GM21723 (cell line): ENCODE data around the gene AKAP4.
A peak's percentile ranks its signal among the peaks of the same experiment; 100 is the strongest.

ENCODE experiments used
- ATAC-seq: cut with Tn5 transposase; IDR thresholded peaks from one replicate; pipeline ENCODE4 v1.9.1; 2021; ENCODE audit warnings: mild to moderate bottlenecking, moderate library complexity; ENCODE audit not compliant: unreplicated experiment

AKAP4 gene, protein sequence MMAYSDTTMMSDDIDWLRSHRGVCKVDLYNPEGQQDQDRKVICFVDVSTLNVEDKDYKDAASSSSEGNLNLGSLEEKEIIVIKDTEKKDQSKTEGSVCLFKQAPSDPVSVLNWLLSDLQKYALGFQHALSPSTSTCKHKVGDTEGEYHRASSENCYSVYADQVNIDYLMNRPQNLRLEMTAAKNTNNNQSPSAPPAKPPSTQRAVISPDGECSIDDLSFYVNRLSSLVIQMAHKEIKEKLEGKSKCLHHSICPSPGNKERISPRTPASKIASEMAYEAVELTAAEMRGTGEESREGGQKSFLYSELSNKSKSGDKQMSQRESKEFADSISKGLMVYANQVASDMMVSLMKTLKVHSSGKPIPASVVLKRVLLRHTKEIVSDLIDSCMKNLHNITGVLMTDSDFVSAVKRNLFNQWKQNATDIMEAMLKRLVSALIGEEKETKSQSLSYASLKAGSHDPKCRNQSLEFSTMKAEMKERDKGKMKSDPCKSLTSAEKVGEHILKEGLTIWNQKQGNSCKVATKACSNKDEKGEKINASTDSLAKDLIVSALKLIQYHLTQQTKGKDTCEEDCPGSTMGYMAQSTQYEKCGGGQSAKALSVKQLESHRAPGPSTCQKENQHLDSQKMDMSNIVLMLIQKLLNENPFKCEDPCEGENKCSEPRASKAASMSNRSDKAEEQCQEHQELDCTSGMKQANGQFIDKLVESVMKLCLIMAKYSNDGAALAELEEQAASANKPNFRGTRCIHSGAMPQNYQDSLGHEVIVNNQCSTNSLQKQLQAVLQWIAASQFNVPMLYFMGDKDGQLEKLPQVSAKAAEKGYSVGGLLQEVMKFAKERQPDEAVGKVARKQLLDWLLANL

DNA sequence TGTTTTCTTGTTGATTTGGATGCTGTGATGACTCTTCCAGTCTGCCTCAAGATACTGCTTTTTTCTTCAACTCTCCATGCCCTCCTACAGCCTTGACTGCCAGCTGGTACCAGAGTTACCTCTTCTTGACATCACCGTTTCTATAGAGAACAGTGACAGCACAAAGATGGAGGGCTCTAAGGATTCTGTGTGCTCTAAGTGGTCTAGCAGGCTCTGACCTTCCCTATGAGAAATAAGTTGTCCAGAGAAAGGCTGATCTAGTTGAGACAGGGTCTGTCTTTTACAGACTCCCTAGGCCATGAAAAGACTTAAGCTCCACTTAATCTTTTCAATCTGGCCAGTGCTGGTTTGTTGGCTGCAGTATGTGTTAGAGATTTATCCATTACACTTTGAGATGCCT lies at the start of gene AKAP4:
Gene AKAP4, minus strand, starts transcription at position 101 of the 400 bp plus-strand sequence. CDS start 118 bp downstream, outside the sequence.
- no peak for ATAC-seq

DNA sequence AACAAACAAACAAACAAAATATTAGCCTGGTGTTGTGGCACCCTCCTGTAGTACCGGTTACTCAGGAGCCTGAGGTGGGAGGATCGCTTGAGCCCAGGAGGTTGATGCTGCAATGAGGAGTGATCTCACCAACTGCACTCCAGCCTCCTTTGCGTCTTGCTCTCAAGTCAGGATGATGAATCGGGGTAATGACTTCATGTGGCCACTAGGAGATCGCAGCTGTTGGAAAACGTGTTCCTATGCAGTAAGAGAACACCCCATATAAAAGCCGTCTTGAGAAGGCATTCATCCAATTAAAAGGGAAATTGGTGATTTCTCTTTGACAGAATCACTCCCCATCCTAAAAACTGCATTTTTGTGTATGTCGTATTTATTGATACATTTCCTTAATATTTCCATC lies 10.7 kb upstream of the AKAP4 start:
- no peak for ATAC-seq

DNA sequence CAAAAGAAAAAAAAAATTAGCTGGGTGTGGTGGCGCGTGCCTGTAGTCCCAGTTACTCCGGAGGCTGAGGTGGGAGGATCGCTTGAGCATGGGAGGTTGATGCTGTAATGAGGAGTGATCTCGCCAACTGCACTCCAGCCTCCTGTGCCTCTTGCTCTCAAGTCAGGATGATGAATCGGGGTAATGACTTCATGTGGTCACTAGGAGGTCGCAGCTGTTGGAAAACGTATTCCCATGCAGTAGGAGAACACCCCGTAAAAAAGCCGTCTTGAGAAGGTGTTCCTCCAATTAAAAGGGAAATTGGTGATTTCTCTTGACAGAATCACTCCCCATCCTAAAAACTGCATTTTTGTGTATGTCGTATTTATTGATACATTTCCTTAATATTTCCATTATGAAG lies 5.9 kb upstream of the AKAP4 start:
- ATAC-seq, result no peak

DNA sequence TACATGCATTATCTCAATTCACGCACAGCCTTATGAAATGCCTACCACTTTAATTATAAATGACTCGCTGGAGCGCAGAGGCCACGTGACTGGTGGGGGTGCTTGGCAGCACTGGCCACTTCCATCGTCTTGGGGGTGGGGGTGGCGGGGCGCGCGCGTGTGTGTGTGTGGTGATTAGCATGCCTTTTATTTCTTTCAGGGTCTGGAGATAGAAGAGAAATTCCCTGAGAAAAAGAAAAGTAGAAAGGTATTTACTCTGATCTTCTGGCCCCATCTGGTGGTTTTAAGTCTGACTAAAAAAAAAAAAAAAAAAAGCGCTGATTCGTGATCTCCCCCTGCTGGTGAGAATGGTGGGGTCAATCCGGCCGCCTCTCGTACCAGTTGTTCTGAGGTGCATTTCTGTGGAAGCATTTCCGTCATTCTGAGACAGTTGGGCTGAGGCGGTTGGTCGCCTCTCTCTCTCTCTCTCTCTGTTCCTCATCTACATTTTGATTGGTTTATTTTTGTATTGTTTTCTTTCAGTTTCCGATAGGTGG lies 3.6 kb upstream of the AKAP4 start, which contains the start of gene CCNB3:
Gene CCNB3, plus strand, starts transcription at position 402 of the 536 bp plus-strand sequence. CDS start 80,399 bp downstream, outside the sequence.
- peak; percentile 97 for ATAC-seq

DNA sequence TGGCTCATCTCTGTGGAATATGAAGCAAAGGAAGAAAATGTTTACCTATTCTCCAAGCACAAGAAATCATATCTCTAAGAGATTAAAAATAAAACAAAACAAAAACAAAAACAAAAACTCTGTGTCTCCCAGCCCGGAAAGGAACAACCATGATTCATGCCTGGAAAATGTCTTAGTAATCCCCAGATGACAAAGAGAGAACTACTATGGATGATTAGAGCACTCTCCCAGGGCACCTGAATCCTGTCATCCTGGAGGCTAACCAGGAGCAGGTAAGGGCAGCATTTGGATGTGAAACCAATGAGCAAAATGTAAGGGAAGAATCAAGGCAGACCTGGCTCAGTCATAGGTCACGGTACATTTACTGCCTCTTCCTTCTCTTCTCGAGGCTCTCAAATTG lies 1.7 kb upstream of the AKAP4 start:
- no peak for ATAC-seq

DNA sequence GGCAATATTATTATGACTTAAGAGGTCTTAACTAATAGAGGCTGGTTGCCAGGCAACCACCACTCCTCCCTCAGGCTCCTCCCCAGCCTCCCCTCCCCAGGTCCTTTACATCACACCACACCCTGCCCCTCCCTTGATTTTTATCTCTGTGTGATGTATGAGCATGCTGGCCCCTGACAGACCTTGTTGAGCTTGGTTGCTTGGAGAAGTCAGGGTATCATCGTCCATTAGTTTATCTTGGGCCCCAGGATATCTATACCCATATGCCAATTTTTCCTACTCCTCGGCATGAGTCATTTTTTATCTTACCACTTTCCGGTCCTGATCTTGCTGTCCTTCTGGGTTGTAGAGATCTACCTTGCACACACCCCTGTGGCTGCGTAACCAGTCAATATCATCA lies 2.5 kb downstream of the AKAP4 start:
- no peak for ATAC-seq

DNA sequence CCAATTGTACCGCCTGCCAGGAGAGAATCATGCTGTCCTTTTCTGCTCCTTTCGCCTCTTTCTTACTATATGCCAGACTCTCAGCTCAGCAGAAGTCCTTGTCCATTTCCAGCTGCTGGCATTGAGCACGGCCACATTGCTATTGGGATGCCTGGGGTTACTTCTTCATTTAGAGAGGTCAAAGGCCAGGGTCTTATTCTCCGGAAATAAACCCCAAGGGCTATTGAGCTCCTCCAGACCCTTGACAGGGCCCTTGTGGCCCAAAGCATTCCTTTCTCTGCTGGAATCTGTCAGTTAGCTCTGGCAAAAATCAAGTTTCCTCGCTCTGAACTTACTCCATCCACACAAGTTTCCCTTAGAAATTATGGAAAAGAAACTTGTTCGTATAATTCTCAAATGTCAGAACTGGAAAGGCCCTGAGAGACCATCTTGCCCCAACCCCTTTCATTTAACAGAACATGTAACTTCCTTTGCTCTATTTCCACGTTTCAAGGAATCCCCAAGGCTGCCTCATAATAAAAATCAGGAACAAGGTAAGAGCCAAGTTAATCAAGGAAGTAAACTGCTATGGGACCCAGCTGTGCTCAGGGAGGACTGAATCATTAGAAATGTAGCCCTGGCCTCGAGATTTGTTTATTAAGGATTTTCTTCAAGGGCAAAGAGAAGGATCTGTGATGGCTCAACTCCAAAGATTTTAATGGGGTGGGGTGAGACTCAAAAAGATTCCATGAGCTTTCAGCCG lies 11.8 kb downstream of the AKAP4 start:
- ATAC-seq, result no peak

DNA sequence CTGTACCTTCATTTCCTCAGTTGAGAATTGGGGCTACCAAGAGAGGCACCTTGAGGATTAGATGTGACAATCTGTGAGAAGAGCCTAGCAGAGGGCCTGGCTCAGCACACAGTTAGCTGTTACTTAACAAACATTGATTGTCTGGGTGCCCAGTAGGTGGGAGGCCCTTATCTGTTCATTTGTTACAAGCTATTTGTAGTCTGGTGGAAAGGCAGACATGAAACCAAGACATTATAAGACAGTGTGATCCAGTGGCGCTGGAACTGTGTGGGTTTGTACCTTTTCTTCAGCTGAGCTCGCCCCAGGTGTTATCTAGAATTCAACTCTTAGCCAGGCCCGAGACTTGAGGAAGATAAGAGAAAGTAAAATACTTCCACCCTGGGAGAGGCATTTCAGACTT lies 16.9 kb downstream of the AKAP4 start:
- ATAC-seq, result no peak

DNA sequence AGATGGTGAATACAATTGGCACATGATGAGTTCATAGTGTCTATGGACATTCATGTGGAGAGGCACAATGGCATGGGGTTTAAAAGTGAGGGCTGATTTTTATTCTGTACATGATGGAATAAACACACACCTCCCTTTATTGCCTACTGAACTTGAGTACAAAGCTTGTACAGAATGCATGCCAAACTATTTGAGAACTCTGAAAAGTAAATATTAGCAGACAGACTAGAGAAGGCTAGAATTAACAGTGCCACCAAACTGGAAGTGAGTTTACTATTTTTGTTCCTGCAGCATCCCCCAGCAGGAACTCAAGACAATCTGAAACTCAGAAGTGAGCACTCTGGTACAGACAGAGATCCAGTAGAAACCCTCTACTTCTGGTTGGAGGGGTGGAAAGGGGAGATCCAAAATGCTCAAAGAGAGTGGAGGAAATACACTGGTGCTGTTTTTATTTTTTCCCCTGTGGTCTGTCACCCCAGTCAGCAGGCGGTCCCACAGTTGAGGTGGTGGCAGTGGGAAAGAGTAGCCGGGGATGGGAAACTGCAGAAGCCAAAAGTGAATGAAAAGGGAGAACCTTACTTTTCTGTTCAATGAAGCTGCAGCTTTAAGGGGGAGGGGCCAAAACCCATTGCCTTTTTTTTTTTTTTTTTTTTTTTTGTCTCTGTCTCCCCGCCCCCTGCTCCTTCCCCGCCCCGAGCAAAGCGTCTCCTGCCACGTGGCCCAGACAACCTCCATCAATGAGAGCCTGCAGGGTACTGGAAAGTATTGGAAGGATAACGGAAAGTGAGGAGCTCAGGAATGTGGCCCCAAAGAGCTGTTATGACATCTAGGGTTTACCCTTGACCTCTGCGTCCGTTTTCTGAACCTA lies 20.5 kb downstream of the AKAP4 start:
- no peak for ATAC-seq

DNA sequence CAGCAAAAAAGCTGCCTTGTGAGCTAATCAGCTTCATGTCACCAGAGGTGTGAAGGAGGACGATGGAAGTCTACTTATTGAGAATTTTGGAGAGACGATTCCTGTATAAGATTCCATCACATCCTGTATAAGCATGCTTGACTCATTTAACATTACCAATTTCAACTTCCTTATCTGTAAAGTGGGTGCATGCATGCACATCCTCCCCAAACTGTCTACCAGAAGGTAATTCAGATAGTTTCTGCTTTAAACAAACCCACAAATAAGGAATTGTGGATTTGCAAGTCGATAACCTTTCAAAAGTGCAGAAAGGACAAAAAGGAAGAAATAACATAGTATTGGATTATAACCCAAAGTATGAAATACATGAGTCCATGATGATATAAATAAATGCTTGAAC lies 31.1 kb downstream of the AKAP4 start:
- no peak for ATAC-seq

DNA sequence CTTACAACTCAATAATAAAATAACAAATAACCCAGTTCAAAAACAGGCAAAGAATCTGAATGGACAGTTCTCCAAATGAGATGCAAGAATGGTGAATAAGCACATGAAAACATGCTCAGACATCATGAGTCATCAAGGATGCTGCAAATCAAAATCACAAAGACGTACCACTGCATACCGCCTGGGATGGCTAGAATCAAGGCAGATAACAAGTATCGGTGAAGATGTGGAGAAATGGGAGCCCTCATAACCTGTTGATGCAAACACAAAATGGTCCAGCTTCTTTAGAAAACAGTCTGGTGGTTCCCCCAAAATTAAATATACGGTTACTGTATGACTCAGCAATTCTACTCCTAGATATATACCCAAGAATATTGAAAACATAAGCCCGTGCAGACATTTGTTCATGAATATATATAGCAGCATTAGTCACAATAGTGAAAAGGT lies 32.5 kb downstream of the AKAP4 start:
- ATAC-seq, result peak; percentile 51

DNA sequence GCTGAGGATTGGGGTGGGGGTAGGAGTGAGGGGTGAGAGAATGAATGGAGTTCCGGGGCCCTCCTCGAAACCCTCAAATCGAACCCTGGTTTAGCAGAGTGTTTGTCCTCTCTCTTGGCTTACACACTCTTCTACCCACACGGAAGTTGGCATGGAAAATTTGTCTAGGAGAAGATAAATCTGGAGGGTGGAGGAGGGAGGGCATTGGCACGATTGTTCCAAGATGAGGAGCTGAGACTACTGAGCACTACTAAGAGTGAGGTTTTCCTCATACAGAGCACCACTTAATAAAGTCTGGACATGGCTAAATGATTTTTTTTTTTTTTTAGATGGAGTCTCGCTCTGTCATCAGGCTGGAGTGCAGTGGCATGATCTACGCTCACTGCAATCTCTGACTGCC lies 33.4 kb downstream of the AKAP4 start:
- ATAC-seq, result no peak

DNA sequence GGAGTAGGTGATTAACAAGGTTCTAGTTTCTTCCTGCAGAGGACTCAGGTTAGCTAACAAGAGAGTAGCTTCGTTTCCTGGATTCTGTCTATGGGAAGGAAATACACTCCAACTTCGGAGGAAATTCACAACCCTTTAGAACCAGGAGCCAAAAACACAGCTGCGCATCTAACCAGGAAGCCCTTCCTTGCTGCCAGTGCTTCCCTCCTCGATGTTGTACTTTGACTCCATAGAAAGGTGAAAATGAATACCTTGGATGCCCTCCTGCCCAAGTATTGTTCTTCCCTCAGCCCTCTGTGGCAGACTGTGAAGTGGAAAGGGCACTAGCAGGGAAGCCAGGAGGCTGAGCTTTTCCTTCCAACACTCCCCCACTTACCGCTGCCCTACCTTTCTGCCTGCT lies 35.1 kb downstream of the AKAP4 start:
- ATAC-seq, result no peak

DNA sequence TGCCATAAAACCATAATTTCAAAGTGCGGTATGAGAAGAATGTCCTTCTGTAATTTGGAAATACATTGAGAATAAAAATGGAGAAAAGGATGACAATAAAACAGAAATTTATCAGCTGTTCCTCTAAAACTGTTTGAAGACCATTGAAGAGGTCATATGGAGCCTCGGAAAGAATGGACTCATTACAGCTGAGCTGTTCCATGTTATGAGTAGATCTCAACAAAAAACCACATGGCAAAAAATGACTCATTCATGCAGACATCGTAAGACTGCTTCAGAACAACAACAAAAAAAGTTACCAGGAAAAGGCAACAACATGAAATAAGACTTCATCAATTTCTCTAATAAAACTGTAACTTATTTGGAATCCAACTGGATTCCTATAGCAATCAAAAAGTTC lies 39.7 kb downstream of the AKAP4 start:
- ATAC-seq, result no peak

DNA sequence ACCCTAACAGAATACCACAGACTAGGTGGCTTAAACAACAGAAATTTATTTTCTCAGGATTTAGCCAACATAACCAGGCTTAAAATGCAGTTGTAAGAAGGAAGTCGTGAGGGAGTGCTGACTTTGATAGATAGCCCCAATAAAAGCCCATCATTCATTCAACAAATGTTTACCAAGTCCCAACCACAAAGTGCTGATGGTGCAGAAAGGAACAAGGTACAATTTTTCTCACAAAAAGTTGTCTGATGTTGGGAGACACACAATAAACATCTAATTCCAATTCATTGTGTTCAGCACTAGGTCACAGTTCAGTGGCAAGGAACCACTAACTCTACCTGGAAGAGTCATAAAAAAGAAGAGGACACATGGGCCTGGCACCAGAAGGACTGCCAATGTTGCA lies 42.2 kb downstream of the AKAP4 start:
- no peak for ATAC-seq

DNA sequence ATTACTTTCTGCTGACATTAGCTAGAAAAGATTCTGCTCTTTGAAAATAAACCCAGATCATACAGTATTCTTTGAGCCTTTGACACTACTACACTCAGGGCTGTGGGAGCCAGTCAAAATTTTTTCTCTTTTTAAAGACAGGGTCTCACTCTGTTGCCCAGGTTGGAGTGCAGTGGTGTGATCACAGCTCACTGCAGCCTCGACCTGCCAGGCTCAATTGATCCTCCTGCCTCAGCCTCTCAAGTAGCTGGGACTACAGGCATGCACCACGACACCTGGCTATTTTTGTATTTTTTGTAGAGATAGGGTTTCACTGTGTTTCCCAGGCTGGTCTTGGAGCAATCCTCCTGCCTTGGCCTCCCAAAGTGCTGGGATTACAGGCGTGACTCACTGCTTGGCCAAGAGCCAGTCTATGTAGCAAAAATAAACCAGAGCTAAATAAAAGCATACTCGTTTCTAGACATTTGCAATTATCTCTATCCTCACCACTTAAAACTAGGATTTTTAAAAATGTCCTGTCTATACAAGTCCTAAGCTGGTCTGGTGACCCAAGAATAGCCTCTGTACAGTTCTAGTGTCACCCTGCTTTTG lies 43.2 kb downstream of the AKAP4 start:
- no peak for ATAC-seq

DNA sequence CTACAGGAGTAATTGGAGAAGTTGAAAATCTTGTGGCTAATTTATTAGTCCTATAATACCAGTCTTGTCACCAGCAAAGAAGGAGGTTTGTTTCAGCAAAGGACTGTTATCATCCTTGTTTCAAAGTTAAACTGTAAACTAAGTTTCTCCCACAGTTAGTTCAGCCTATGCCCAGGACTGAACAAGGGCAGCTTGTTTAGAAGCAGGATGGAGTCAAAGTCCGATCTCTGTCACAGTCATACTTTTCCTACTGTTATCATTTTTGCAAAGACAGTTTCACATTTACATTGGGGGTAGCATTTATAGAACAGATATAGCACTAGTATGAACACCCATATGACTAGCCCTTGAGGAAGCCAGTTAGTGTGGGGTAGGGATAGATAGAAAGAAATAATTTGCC lies 46.4 kb downstream of the AKAP4 start:
- no peak for ATAC-seq

DNA sequence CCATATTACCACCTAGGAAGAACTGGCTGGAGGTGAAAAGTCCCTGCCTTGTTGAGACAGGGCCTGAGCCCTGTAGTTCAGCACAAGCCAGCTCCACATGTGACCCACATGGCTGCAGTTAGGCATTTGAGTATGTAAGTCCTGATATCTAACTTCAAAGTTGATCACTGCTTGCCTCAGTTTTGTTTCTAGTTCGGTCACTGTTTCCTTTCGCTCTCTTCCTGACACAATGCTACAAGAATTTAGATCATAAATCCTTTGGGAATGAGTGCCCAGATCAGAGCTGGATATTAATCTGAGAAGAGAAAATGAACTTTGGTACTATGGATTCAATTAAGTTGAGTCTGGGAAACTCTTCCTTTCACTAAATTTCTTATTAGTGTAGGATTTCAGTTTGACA lies 48.4 kb downstream of the AKAP4 start:
- no peak for ATAC-seq

DNA sequence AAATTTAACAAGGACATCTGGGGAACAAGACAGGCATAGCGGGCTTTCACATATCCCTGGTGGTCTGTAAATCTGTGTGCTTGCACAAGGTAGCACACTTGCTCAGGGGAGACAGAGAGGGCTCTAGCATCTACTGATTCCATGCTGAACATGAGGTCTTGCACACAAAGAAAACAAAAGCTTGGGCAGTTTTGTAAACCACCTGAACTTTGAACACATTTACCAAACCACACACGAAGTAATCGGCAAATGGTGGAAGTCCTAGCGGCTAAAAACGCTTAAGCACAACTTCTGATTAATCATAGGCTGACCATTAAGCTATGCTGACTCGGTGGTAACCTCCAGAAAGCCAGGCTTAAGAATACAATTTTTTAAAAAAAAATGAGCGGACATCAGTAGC lies 52.8 kb downstream of the AKAP4 start:
- no peak for ATAC-seq
